CD4-positive, alpha-beta T cell treated with Interleukin-6 for 4 hours (primary cell): ENCODE results near the gene PHRF1.

Experiments used
- DNase-seq: peaks from one replicate; pipeline ENCODE4 v3.0.0-alpha.2; 2020; ENCODE audit warnings: mixed read lengths

PHRF1 gene

GRCh38 chr11:575996-576768 is at the start of gene PHRF1:
Gene PHRF1 (plus strand): TSS chr11:576470. CDS start chr11:581513, 5,043 bp downstream.
- peak; percentile 97 for DNase-seq

DNA sequence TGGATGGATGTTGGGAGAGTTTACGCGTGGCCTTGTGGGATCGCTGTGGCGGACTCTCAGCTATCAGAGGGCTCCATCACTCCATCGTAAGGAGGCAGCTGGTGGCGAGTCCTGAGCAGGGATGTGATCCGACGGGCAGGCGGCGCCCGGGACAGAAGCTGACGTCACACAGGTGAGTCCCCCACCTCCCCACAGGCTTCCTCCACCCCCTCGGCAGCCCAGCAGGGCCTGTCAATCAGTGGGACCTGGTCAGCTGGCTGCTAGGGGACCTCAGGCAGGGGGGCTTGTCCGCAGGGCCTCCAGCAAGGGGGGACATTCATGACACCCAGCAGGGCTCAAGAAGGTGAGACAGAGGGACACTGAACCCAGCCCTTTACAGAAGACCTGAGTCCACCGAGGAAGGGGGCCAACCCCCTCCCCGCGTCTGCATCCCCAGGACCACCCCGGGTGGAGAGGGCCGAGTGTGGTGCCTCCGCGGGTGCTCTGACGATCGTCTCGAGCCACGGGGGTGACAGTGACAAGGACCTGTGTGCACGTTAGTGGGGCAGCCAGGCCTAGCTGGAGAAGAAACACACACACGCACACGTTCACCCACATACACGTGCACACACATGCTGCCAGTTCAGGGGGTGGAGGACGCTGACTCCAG is 48.0 kb upstream of the PHRF1 start:
- DNase-seq = no peak

GRCh38 chr11:528815-529727 is 47.2 kb upstream of the PHRF1 start:
- DNase-seq = no peak

GRCh38 chr11:529728-530411 is 46.4 kb upstream of the PHRF1 start:
- no peak for DNase-seq

- no peak for DNase-seq
Observed at GRCh38 chr11:530960-531831, 45.1 kb upstream of the PHRF1 start.

DNA sequence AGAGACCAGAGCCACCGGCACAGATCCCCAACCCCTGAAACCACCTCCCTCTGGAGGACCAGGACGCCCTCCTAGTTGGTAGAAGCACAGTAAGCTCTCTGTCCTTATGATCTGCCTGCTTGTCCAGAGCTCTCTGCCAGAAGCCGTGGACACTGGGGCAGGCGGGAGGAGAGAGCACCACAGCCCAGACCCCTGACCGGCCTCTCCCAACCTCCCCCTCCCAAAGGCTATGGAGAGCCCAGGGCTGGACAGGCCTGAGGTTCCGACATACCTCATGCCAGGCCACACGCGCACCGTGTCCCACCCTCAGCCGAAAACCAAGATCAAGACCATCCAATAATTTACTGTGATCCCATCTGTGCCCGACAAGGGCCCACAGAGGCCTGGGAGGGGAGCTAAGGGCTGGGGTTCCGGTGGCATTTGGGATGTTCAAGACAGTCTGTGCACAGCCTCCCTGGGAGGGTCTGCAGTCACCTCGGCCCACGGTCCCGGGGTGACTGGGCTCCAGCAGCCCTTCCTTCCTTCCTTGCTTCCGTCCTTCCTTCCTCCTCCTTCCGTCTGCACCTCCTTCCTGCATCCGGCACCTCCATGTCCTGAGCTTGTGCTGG is 44.2 kb upstream of the PHRF1 start:
- no peak for DNase-seq

GRCh38 chr11:532527-532985 is 43.7 kb upstream of the PHRF1 start:
- DNase-seq = no peak

GRCh38 chr11:532986-533585 is 43.2 kb upstream of the PHRF1 start:
- no peak for DNase-seq

DNA sequence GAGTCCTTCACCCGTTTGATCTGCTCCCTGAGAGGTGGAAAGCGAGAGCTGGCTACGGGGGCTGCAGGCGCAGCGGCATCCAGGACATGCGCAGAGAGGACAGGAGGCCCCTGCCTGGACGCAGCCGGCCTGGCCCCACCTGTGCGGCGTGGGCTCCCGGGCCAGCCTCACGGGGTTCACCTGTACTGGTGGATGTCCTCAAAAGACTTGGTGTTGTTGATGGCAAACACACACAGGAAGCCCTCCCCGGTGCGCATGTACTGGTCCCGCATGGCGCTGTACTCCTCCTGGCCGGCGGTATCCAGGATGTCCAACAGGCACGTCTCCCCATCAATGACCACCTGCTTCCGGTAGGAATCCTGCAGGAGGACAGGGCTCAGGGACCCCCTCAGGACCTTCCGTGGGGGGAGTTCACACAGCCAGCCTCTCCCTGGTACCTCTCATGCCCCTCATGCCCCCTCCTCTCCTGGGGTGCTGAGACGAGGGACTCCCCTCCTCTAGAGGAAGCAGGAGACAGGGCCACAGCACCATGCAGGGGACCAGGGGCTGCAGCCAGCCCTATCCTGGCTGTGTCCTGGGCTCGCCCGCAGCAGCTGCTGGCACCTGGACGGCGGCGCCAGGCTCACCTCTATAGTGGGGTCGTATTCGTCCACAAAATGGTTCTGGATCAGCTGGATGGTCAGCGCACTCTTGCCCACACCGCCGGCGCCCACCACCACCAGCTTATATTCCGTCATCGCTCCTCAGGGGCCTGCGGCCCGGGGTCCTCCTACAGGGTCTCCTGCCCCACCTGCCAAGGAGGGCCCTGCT is 42.5 kb upstream of the PHRF1 start:
- no peak for DNase-seq

GRCh38 chr11:534396-535209 is 41.7 kb upstream of the PHRF1 start:
- DNase-seq = peak; percentile 39

GRCh38 chr11:535210-535518 is 41.1 kb upstream of the PHRF1 start:
- no peak for DNase-seq

DNA sequence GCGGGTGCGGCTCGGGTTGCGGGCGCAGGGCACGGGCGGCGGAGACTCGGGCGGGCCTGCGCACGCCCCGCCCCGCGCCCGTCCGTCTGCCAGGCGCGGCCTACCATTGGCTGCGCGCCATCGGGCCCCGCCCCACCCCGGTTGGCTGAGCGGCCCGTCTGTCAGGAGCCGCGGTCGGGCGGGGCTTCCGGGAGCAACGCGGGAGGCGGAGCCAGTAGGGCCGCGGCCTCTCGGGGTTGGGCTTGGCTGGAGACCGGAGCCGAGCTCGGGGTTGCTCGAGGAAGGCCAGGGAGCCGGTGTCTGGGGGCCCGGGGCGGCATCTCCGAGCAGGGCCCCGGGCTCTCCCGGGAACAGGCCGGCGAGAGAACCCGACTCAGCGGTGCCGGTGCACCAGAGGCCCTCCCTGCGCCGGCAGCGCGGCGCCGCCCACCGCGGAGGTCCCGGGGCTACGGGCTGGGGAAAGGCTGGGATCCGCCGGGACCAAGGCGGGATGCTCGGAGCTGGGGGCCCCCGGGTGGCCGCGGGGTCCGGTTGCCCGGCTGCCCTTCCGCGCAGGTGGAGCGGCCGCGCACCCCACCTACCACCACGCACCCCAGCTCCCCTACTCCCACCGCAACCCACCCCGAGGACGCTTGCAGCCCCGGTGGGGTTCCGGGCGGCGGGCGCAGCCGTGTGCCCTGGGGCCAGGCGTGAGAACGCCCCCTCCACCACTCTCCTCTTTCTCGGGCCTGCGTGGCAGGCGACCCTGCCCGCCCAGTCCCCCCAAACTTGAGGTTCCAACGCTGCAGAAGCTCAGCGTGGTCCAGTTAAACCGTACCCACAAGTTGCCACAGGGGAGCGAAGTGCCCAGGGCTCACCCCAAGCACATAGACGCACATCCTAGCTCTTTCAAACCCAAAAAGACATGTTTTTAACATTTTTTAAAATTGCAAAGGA is 40.5 kb upstream of the PHRF1 start, which contains the start of gene HRAS:
TSS of gene HRAS (minus strand) at position 58 of the 936 bp plus-strand sequence.
- peak; percentile 97 for DNase-seq

DNA sequence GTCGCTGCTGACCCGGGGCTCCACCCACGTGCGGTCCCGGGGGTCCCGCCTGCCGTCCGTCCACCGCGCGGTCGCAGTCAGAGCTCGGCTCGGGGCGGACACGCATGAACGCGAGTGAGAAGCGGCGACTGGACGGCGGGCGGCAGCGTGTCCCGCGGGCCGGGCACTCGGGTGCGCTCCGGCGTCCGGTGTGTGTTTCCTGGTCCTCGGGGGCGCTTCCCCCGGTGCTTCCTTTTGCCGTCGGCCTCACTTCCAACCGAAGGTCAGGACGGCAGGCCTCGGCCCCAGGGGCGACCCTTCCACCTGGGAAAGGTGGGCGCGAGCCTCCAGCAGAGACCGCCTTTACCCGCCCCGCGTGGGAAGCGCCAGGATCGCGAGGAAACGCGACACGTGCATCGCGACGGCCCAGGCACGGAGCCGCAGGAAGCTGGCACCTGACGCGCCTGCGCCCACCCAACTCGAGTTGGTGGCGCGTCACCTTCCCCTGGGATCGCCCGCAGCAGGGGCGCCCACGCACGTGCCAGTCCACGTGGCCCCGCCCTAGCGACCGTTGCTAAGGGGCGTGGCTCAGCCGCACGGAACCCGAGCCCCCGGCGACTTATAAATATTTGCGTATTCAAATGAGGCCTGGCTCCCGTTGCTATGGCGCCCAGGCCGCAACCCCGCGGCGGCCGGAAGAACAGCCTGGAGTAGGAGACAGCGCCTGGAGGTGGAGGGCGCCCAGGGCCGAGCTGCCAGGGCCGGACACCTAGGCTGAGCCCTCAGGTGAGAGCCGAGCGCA is 39.2 kb upstream of the PHRF1 start, which contains the start of gene LRRC56:
TSS of gene LRRC56 (plus strand) at position 687 of the 781 bp plus-strand sequence. CDS start 3,158 bp downstream, outside the sequence.
- DNase-seq = peak; percentile 92

DNA sequence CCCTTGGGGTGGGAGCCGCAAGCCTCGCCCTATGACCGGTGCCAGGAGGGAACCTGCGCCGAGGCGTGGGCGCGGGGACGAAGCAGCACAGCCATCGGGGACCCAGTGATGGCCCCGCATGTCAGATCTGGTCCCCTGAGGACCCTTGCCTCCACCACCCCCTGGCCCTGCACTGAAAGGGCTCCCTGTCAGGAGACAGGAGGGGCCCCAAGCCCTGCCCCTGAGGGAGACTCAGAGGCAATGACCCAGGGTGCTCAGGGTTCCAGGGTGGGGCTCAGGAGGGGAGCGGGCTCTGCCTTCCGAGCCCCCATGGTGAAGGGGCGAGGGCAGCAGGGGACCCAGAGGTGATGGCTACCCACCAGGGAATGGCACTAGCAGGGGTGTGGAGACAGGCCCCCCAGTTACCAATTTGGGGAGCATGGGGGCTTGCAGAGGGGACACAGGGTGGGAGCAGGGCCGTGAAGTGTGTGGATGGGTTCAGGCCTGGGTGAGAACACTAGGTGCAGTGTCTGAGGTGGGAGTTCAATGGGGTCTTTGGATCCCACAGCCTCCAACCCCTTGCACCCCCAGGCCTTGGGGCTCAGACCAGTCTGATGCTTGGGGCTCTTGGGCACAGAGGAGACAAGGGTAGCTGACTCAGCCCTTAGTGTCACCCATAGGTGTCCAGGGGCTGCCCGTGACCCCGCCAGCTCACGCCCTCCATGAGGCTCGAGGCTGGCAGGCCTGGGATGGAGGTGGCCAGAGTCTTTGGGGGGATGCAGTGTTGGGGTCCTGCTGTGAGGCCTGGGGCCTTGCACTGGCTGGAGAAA is 38.4 kb upstream of the PHRF1 start:
- DNase-seq = no peak

DNA sequence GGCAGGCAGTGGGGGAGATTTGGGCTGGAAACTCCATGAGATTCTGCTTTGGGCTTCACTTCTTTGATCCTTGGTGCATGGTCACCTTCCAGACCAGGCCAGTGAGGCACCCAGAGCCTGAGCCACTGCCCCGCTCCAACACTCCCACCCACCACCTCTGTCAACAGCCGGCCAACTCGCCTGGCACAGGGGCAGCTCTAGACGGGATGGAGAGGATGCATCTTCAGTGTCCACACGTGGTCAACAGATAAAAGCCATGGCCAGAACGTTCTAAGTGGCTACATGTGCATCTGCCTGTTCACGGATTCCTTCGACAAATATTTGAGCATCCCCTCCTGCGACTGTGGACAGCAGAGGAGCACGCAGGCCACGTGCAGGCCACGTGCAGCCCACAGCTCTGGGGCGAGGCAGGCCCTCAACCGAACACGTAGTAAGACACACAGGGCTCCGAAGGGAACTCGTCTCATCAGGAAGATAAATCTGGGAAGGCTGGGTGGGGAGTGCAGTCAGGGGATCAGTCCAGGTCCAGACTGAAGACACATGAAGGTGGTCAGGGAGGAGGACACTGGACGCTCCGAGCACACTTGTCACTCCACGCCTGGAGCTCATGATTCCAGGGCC is 37.7 kb upstream of the PHRF1 start:
- no peak for DNase-seq
